Measurements from ENCODE around the gene FERMT1. TPM values are rescaled to one million over a fixed set of nuclear protein-coding genes. Genes with fewer than 3 reads are reported as not detected.
A peak's percentile ranks its signal among the peaks of the same experiment; 100 is the strongest.

Gene FERMT1
- total and polyA plus RNA-seq, 2 of the 13 experiments (the other 11 are each of a cell fraction or from before 2014, with no cell fraction given): 15.8 to 29.5 TPM

- TF ChIP-seq SNAPC2 (CRISPR knock-in tag; IDR thresholded peaks at IDR 0.05): no peak
- peak; percentile 31; the same call in 1 of the 2 replicates for TF ChIP-seq ZNF768 (CRISPR knock-in tag; IDR thresholded peaks at IDR 0.05)
- no peak for TF ChIP-seq REL (CRISPR knock-in tag; conservative IDR thresholded peaks at IDR 0.05)
- TF ChIP-seq ZNF782 (CRISPR knock-in tag; IDR thresholded peaks at IDR 0.05; ENCODE audit: borderline replicate concordance): no peak
- TF ChIP-seq FOSL2 (CRISPR knock-in tag; IDR thresholded peaks at IDR 0.05): peak; percentile 39
- TF ChIP-seq MAFK (conservative IDR thresholded peaks at IDR 0.05 in 1 of 2, IDR thresholded peaks at IDR 0.05 in 1 of 2; ENCODE audit: low read length in 2 of 2): no peak
- no peak for TF ChIP-seq GABPB1 (CRISPR knock-in tag; IDR thresholded peaks at IDR 0.05)
- no peak for TF ChIP-seq ZNF574 (CRISPR knock-in tag; IDR thresholded peaks at IDR 0.05)
- no peak for TF ChIP-seq ZNF772 (CRISPR knock-in tag; IDR thresholded peaks at IDR 0.05)
- TF ChIP-seq CREBL2 (CRISPR knock-in tag; IDR thresholded peaks at IDR 0.05; ENCODE audit: borderline replicate concordance): no peak
- peak; percentile 30; the same call in 1 of the 2 replicates for TF ChIP-seq ZNF687 (CRISPR knock-in tag; IDR thresholded peaks at IDR 0.05)
- TF ChIP-seq BCL3 (CRISPR knock-in tag; IDR thresholded peaks at IDR 0.05): 0 out of 2 replicates have a peak, but pooled peaks have one; percentile 39
- no peak for TF ChIP-seq ZNF709 (CRISPR knock-in tag; IDR thresholded peaks at IDR 0.05)
- no peak for TF ChIP-seq MZF1 (CRISPR knock-in tag; IDR thresholded peaks at IDR 0.05; ENCODE audit: borderline replicate concordance)
- TF ChIP-seq ZNF607 (CRISPR knock-in tag; IDR thresholded peaks at IDR 0.05; ENCODE audit: borderline replicate concordance): no peak
- no peak for TF ChIP-seq ZNF17 (CRISPR knock-in tag; IDR thresholded peaks at IDR 0.05)
- TF ChIP-seq ZNF24 (IDR thresholded peaks at IDR 0.05): no peak
- TF ChIP-seq ATF7-NPFF (CRISPR knock-in tag; IDR thresholded peaks at IDR 0.05; ENCODE audit: low read depth): no peak
- no peak for TF ChIP-seq DRAP1 (CRISPR knock-in tag; IDR thresholded peaks at IDR 0.05)
- no peak for TF ChIP-seq ZNF775 (CRISPR knock-in tag; IDR thresholded peaks at IDR 0.05; ENCODE audit: borderline replicate concordance)
These were observed 68.8 kb downstream of the FERMT1 start, which contains the start of gene LRRN4 (continued) for GRCh38 chr20:6053776-6054688.
